ENCODE measurements around the gene PRLHR. TPM values are rescaled to one million over a fixed set of nuclear protein-coding genes. Genes with fewer than 3 reads are reported as not detected.

PRLHR gene
- total RNA-seq, 1 donor from 2014 or later, result not detected

- DNase-seq, result no peak
- intact Hi-C loops (cut with DNase I), result no loop called here
- Histone ChIP-seq H3K4me3 (no peak overlapping the region), H3K36me3 (no peaks in the 10 kb centered on the region), H3K27me3 (no peaks in the 10 kb centered on the region), H3K27ac (no peak overlapping the region), H3K9me3 (no peaks in the 10 kb centered on the region), H3K4me1 (no peaks in the 10 kb centered on the region)
- TF ChIP-seq, protein P1, sequence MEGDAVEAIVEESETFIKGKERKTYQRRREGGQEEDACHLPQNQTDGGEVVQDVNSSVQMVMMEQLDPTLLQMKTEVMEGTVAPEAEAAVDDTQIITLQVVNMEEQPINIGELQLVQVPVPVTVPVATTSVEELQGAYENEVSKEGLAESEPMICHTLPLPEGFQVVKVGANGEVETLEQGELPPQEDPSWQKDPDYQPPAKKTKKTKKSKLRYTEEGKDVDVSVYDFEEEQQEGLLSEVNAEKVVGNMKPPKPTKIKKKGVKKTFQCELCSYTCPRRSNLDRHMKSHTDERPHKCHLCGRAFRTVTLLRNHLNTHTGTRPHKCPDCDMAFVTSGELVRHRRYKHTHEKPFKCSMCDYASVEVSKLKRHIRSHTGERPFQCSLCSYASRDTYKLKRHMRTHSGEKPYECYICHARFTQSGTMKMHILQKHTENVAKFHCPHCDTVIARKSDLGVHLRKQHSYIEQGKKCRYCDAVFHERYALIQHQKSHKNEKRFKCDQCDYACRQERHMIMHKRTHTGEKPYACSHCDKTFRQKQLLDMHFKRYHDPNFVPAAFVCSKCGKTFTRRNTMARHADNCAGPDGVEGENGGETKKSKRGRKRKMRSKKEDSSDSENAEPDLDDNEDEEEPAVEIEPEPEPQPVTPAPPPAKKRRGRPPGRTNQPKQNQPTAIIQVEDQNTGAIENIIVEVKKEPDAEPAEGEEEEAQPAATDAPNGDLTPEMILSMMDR (IDR thresholded peaks at IDR 0.05), result no peak
- ATAC-seq, result no peak
Observed at GRCh38 chr10:118610577-118610976, 15.1 kb upstream of the PRLHR start.

GRCh38 chr10:118607768-118608354 is 12.4 kb upstream of the PRLHR start:
- no peaks in the 10 kb centered on the region for H3K27me3 ChIP-seq
- no peaks in the 10 kb centered on the region for H3K36me3 ChIP-seq
- no peaks in the 10 kb centered on the region for H3K9me3 ChIP-seq
- intact Hi-C loops (cut with DNase I), result no loop called here
- no peak overlapping the region for H3K4me3 ChIP-seq
- H3K4me1 ChIP-seq, result no peaks in the 10 kb centered on the region
- H3K27ac ChIP-seq, result no peak overlapping the region
- TF ChIP-seq, protein P1 (IDR thresholded peaks at IDR 0.05), result no peak
- ATAC-seq (no peak), DNase-seq (no peak)

DNA sequence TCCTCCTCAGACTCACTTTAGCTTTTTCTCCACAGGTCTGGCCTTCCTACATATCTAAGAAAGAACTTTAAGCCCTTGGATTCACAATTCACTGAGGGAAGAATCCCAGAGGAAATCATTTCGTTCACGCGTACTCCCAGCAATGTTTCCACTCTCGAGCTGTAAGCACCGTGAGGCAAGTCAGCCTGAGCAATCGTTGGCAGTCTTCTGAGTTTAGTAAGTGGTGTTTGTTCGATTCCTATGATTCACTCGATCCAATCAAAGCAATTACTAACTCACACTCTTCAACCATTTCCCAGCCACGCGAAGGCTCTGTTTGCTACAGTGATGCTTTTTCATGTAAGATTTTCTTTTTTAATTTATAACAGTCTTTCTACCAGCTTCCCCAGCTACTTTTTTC is 10.2 kb upstream of the PRLHR start:
- Histone ChIP-seq H3K27ac (no peak overlapping the region), H3K4me3 (no peak overlapping the region), H3K9me3 (no peaks in the 10 kb centered on the region), H3K4me1 (no peaks in the 10 kb centered on the region), H3K27me3 (no peaks in the 10 kb centered on the region), H3K36me3 (no peaks in the 10 kb centered on the region)
- intact Hi-C loops (cut with DNase I), result no loop called here
- TF ChIP-seq, protein P1 (IDR thresholded peaks at IDR 0.05), result no peak
- no peak for ATAC-seq
- no peak for DNase-seq

DNA sequence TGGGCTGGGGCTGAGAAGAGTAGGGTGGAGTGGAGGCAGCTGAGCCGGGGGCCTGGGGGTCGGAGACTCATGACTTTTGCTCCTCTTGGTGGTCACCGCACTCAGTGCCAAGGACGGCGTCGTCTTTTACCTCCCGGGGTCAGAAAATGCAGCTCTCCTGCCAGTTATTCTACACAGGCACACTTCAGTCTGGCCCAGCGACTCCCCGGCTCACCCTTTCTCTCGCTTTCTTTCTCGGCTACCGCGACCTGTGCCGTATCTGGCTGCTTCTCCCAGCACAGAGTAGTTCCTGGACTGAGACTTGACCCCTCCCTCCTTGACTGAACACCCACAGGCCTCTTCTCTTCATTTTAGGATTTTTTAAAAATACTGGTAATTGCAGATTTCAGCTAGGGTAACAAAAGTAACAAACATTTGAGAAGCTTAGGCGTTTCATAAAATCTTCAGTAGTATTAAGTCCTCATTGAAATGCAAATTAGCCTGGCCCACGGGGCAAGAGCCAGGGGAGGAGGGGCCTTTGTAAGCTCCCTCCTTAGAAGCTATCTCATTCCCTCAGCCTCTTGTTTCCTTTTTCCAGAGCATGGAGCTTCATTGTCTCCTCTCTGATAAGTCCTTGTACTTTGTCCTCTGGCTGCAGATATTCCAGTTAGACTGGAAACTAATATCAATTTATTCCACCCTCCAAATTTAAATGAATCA is 1.1 kb upstream of the PRLHR start:
- TF ChIP-seq, protein P1 (IDR thresholded peaks at IDR 0.05), result no peak
- no peaks in the 10 kb centered on the region for H3K9me3 ChIP-seq
- no peak overlapping the region for H3K27ac ChIP-seq
- intact Hi-C loops (cut with DNase I), result no loop called here
- no peak overlapping the region for H3K4me3 ChIP-seq
- no peak for ATAC-seq
- H3K4me1 ChIP-seq, result no peaks in the 10 kb centered on the region
- H3K36me3 ChIP-seq, result no peaks in the 10 kb centered on the region
- DNase-seq, result no peak
- H3K27me3 ChIP-seq, result peaks cover 60% of the 10 kb centered on the region

DNA sequence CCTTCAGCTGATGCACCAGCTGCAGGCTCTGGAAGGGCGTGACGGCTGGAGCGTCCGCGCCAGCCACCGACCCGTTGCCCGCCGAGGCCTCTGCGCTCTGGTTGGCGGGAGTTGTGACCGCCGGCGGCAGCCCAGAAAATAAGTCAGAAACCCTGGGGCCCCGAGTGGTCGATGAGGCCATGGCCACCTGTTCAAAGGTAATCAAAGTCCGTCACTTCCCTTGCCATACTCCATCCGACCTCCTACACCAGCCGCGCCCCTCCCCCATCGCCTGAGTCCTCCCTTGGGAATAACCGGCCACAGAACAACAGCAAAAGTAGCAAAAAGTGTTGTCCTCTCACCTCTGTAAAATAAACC is 406 bp downstream of the PRLHR start:
- no peak overlapping the region for H3K4me3 ChIP-seq
- H3K4me1 ChIP-seq, result no peaks in the 10 kb centered on the region
- TF ChIP-seq, protein P1 (IDR thresholded peaks at IDR 0.05), result no peak
- intact Hi-C loops (cut with DNase I), result no loop called here
- no peaks in the 10 kb centered on the region for H3K36me3 ChIP-seq
- DNase-seq, result no peak
- H3K27me3 ChIP-seq, result peaks cover 60% of the 10 kb centered on the region
- ATAC-seq, result no peak
- H3K27ac ChIP-seq, result no peak overlapping the region
- no peaks in the 10 kb centered on the region for H3K9me3 ChIP-seq

Data from upper lobe of right lung (tissue), 1 donor.